ENCODE data around the gene CAAP1.

The CAAP1 gene

DNA sequence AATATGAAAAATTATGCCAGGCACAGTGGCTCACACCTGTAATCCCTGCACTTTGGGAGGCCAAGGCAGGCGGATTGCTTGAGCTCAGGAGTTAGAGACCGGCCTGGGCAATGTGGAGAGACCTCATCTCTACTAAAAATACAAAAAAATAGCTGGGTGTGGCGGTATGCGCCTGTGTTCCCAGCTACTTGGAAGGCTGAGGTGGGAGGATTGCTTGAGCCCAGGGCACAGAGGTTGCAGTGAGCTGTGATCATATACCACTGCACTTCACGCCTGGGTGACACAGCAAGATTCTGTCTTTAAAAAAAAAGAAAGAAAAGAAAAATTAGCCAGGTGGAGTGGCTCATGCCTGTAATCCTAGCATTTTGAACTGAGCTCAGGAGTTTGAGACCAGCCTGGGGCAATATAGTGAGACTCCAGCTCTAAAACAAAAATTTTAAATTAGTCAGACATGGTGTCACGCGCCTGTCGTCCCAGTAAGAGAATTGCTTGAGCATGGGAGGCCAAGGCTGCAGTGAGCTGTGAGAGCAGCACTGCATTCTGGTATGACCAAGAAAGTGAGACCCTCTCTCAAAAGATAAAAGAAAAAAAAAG lies 36.4 kb upstream of the CAAP1 start:
- Histone ChIP-seq H3K4me3 (ENCODE audit: low read depth, low read length) (no peak overlapping the region), H3K27me3 (replicated peaks) (no peaks in the 10 kb centered on the region), H3K27ac (no peak overlapping the region), H3K36me3 (replicated peaks) (peaks cover 20% of the 10 kb centered on the region)
- no peak for DNase-seq
- in situ Hi-C loops (cut with HindIII; ENCODE audit: low pct_ligation_motif_present, low sequenced_read_pairs): no loop called here
- TF ChIP-seq, protein P1, sequence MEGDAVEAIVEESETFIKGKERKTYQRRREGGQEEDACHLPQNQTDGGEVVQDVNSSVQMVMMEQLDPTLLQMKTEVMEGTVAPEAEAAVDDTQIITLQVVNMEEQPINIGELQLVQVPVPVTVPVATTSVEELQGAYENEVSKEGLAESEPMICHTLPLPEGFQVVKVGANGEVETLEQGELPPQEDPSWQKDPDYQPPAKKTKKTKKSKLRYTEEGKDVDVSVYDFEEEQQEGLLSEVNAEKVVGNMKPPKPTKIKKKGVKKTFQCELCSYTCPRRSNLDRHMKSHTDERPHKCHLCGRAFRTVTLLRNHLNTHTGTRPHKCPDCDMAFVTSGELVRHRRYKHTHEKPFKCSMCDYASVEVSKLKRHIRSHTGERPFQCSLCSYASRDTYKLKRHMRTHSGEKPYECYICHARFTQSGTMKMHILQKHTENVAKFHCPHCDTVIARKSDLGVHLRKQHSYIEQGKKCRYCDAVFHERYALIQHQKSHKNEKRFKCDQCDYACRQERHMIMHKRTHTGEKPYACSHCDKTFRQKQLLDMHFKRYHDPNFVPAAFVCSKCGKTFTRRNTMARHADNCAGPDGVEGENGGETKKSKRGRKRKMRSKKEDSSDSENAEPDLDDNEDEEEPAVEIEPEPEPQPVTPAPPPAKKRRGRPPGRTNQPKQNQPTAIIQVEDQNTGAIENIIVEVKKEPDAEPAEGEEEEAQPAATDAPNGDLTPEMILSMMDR (IDR thresholded peaks at IDR 0.05; ENCODE audit: low read depth, low read length, missing control alignments): no peak

DNA sequence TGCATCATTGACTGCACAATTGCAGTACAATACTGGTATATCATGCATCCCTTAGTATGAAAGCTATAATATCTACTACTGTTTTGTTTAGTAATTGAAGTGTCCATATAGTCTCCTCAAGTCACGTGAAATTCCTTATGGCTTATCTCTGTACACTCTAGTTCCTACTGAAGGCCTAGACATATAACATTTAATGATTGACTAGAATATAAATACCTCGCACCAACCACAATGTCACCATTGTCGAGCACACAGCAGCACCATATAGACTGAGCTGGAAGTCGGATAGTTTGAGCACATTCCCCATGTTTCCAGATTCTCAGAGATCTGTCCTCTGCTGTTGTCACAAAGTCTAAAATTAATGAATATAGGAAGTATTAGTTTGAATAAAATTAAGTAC lies 33.0 kb upstream of the CAAP1 start:
- Histone ChIP-seq H3K27me3 (replicated peaks) (no peaks in the 10 kb centered on the region), H3K36me3 (replicated peaks) (peaks cover 26% of the 10 kb centered on the region), H3K4me3 (ENCODE audit: low read depth, low read length) (no peak overlapping the region), H3K27ac (no peak overlapping the region)
- in situ Hi-C loops (cut with HindIII; ENCODE audit: low pct_ligation_motif_present, low sequenced_read_pairs): no loop called here
- TF ChIP-seq, protein P1 (IDR thresholded peaks at IDR 0.05; ENCODE audit: low read depth, low read length, missing control alignments): no peak
- DNase-seq: no peak

DNA sequence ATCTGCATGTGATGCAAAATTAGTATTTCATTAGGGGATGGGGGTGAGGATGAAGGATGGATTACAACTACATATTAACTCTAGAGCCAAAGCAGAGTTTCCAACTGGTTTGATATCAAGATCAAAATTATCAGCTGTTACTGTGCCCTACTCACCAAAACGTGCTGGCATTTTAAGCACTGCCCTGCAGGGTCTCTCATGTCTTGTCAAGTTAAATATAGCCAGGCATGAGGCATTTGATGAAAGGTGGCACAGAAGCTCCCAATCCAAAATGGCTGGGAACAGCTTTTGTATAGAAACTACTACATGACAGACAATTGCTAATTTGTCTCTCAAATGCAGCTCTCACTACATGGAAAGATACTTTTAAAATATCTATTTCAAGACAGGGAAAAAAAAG lies 27.1 kb upstream of the CAAP1 start:
- in situ Hi-C loops (cut with HindIII; ENCODE audit: low pct_ligation_motif_present, low sequenced_read_pairs): no loop called here
- TF ChIP-seq, protein P1 (IDR thresholded peaks at IDR 0.05; ENCODE audit: low read depth, low read length, missing control alignments): no peak
- peaks cover 36% of the 10 kb centered on the region for H3K36me3 ChIP-seq (replicated peaks)

DNA sequence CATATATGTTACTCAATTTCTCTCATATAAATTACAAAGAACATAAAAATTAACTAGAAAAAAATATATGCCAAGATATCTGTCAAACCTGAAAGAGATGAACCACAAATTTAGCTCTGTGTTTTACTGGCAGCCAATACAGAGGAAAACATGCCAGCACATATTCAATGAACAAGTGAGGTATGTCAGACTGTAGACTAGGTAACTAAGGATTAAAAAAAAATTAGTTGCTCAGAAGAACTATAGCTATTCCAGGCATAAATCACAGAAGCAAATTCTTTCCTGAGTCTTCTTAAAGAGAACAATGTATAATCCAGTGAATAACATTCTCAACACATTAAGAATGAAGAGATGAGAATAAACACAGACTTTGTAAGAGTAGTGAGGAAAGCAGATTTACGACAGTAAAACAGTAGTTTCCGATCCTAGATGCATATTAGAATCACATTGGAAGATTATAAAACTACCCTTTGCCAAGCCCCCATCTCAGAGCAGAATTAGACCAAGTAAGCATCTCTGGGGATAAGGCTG lies 20.6 kb upstream of the CAAP1 start:
- no peak overlapping the region for H3K4me3 ChIP-seq (ENCODE audit: low read depth, low read length)
- in situ Hi-C loops (cut with HindIII; ENCODE audit: low pct_ligation_motif_present, low sequenced_read_pairs): no loop called here
- DNase-seq: no peak
- TF ChIP-seq, protein P1 (IDR thresholded peaks at IDR 0.05; ENCODE audit: low read depth, low read length, missing control alignments): no peak
- no peaks in the 10 kb centered on the region for H3K27me3 ChIP-seq (replicated peaks)
- peaks cover 40% of the 10 kb centered on the region for H3K36me3 ChIP-seq (replicated peaks)
- no peak overlapping the region for H3K27ac ChIP-seq

More for the DNA sequence above, 27.1 kb upstream of the CAAP1 start:
- DNase-seq: no peak
- Histone ChIP-seq H3K27me3 (replicated peaks) (no peaks in the 10 kb centered on the region), H3K4me3 (ENCODE audit: low read depth, low read length) (no peak overlapping the region), H3K27ac (no peak overlapping the region)

DNA sequence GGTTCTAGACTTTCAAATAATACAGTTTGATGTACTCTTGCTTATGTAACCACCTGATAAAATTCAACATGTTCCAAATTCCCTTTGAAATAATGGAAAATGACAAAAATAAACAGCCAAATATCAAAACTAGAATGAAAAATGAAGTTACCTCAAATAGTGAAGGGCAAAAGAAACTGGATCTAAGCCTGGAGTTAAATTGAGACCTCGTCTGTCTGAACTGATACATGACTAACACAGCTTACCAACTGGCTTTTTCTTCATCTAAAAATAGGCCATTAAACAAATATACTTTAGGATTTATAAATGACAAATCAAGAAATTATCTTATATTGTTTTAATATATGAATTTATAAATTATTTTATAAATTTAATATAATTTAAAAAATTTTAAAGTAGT lies 12.1 kb upstream of the CAAP1 start:
- Histone ChIP-seq H3K4me3 (ENCODE audit: low read depth, low read length) (no peak overlapping the region), H3K27ac (no peak overlapping the region), H3K27me3 (replicated peaks) (no peaks in the 10 kb centered on the region), H3K36me3 (replicated peaks) (peaks cover 18% of the 10 kb centered on the region)
- DNase-seq: no peak
- in situ Hi-C loops (cut with HindIII; ENCODE audit: low pct_ligation_motif_present, low sequenced_read_pairs): no loop called here
- TF ChIP-seq, protein P1 (IDR thresholded peaks at IDR 0.05; ENCODE audit: low read depth, low read length, missing control alignments): no peak

DNA sequence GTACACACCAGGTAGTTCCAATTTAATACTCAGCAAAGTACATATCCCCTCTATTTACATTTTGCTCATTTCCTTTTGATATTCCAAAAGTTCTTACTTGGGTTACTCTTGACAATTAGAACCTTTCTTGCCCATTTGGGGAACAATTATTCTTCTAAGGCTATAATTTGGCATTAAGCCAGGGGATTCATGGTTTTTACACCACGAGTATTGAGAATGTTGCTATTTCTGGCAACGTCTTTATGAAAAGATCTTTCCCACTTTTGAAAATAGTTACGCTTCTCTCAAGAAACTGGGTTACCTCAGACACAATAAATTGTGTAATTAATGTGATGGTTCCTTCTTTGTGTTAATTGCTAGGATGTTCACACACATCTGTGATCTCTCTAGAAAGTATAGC lies 11.5 kb upstream of the CAAP1 start:
- Histone ChIP-seq H3K36me3 (replicated peaks) (peaks cover 16% of the 10 kb centered on the region), H3K4me3 (ENCODE audit: low read depth, low read length) (no peak overlapping the region), H3K27ac (no peak overlapping the region), H3K27me3 (replicated peaks) (no peaks in the 10 kb centered on the region)
- no peak for DNase-seq
- in situ Hi-C loops (cut with HindIII; ENCODE audit: low pct_ligation_motif_present, low sequenced_read_pairs): no loop called here
- TF ChIP-seq, protein P1 (IDR thresholded peaks at IDR 0.05; ENCODE audit: low read depth, low read length, missing control alignments): no peak

Measured in brain microvascular endothelial cell (primary cell).